Measurements from ENCODE around the gene VMAC.

VMAC gene

GRCh38 chr19:5933391-5934068 is 28.9 kb downstream of the VMAC start:
- H3K79me2 ChIP-seq (ENCODE audit: control insufficient read depth, low read length) = peaks cover 21% of the 10 kb centered on the region
- H3K36me3 ChIP-seq (ENCODE audit: control insufficient read depth, low read length) = peaks cover 71% of the 10 kb centered on the region
- no peaks in the 10 kb centered on the region for H3K9me2 ChIP-seq (replicated peaks; ENCODE audit: control insufficient read depth, low read length)
- H3K4me3 ChIP-seq (ENCODE audit: low read length) = no peak overlapping the region
- no peaks in the 10 kb centered on the region for H3K4me1 ChIP-seq (ENCODE audit: control insufficient read depth, low read length)
- TF ChIP-seq CTCF (IDR thresholded peaks at IDR 0.05; ENCODE audit: low read depth, low read length, poor library complexity, severe bottlenecking) (no peak), EZH2phosphoT487 (IDR thresholded peaks at IDR 0.05; ENCODE audit: borderline replicate concordance, low read length) (no peak)
- no peaks in the 10 kb centered on the region for H3F3A ChIP-seq (ENCODE audit: control insufficient read depth, insufficient read depth)
- no peak overlapping the region for H3K27ac ChIP-seq (ENCODE audit: low read depth, low read length)
- H3K9me3 ChIP-seq (ENCODE audit: control insufficient read depth, insufficient read depth, low read length) = no peaks in the 10 kb centered on the region
- no peaks in the 10 kb centered on the region for H4K20me1 ChIP-seq (ENCODE audit: control insufficient read depth, insufficient read depth, low read depth, low read length)
- no peak overlapping the region for H3K4me2 ChIP-seq (ENCODE audit: low read length)
- H3K27me3 ChIP-seq (ENCODE audit: control insufficient read depth, low read length) = no peaks in the 10 kb centered on the region

GRCh38 chr19:5934069-5934401 is 29.4 kb downstream of the VMAC start:
- no peaks in the 10 kb centered on the region for H4K20me1 ChIP-seq (ENCODE audit: control insufficient read depth, insufficient read depth, low read depth, low read length)
- TF ChIP-seq EZH2phosphoT487 (IDR thresholded peaks at IDR 0.05; ENCODE audit: borderline replicate concordance, low read length) = no peak
- H3K4me3 ChIP-seq (ENCODE audit: low read length) = no peak overlapping the region
- H3F3A ChIP-seq (ENCODE audit: control insufficient read depth, insufficient read depth) = no peaks in the 10 kb centered on the region
- H3K9me3 ChIP-seq (ENCODE audit: control insufficient read depth, insufficient read depth, low read length) = no peaks in the 10 kb centered on the region
- no peak overlapping the region for H3K4me2 ChIP-seq (ENCODE audit: low read length)
- peaks cover 66% of the 10 kb centered on the region for H3K36me3 ChIP-seq (ENCODE audit: control insufficient read depth, low read length)
- no peaks in the 10 kb centered on the region for H3K9me2 ChIP-seq (replicated peaks; ENCODE audit: control insufficient read depth, low read length)
- no peaks in the 10 kb centered on the region for H3K27me3 ChIP-seq (ENCODE audit: control insufficient read depth, low read length)
- no peaks in the 10 kb centered on the region for H3K4me1 ChIP-seq (ENCODE audit: control insufficient read depth, low read length)
- H3K27ac ChIP-seq (ENCODE audit: low read depth, low read length) = no peak overlapping the region
- peaks cover 21% of the 10 kb centered on the region for H3K79me2 ChIP-seq (ENCODE audit: control insufficient read depth, low read length)

- no peaks in the 10 kb centered on the region for H3K4me1 ChIP-seq (ENCODE audit: control insufficient read depth, low read length)
- no peak overlapping the region for H3K4me2 ChIP-seq (ENCODE audit: low read length)
- no peaks in the 10 kb centered on the region for H3K9me2 ChIP-seq (replicated peaks; ENCODE audit: control insufficient read depth, low read length)
- H3K9me3 ChIP-seq (ENCODE audit: control insufficient read depth, insufficient read depth, low read length) = no peaks in the 10 kb centered on the region
- TF ChIP-seq CTCF (IDR thresholded peaks at IDR 0.05; ENCODE audit: low read depth, low read length, poor library complexity, severe bottlenecking) (no peak), EZH2phosphoT487 (IDR thresholded peaks at IDR 0.05; ENCODE audit: borderline replicate concordance, low read length) (no peak)
- H3K79me2 ChIP-seq (ENCODE audit: control insufficient read depth, low read length) = peaks cover 23% of the 10 kb centered on the region
- no peaks in the 10 kb centered on the region for H3K27me3 ChIP-seq (ENCODE audit: control insufficient read depth, low read length)
- no peak overlapping the region for H3K4me3 ChIP-seq (ENCODE audit: low read length)
- H4K20me1 ChIP-seq (ENCODE audit: control insufficient read depth, insufficient read depth, low read depth, low read length) = peaks cover under 1% of the 10 kb centered on the region; the same call in 1 of the 2 replicates
- no peaks in the 10 kb centered on the region for H3F3A ChIP-seq (ENCODE audit: control insufficient read depth, insufficient read depth)
- H3K27ac ChIP-seq (ENCODE audit: low read depth, low read length) = no peak overlapping the region
- H3K36me3 ChIP-seq (ENCODE audit: control insufficient read depth, low read length) = peaks cover 60% of the 10 kb centered on the region
Observed at GRCh38 chr19:5934774-5935472, 30.3 kb downstream of the VMAC start.

All from DOHH2 (cell line).